NOMO-1 treated with DMSO at 0.1 percent for 48 hours (cell line): ENCODE data around the gene ODC1.
"Not testable (repeated sequence)": the region's sequence is repeated elsewhere in the genome, so short reads cannot be mapped to it uniquely, and the experiment has no call there.

Experiments used
- DNase-seq: peaks from one replicate; lab custom pipeline; 2025; ENCODE audit not compliant: unreplicated experiment; lab: John Stamatoyannopoulos, UW

The ODC1 gene

GRCh38 chr2:10478916-10479315, 30.8 kb upstream of the ODC1 start:
- no peak for DNase-seq

DNA sequence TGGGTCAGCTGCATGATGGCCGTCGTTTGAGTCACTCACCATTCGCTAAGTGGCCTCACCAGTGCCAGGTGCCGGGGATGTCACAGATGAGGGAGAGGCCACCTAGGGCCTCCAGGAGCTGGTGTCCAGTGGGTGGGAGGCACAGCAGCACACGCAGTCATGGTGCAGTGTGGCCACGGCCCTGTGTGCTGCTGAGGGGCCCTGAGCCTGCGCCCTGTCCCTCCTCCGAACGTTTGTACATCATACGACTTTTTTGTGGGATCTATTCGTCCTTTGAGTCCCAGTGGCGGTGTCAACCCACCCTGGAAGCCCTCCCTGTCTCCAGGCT, 30.1 kb upstream of the ODC1 start:
- DNase-seq, result no peak

GRCh38 chr2:10477443-10478297, 29.5 kb upstream of the ODC1 start:
- DNase-seq, result no peak

DNA sequence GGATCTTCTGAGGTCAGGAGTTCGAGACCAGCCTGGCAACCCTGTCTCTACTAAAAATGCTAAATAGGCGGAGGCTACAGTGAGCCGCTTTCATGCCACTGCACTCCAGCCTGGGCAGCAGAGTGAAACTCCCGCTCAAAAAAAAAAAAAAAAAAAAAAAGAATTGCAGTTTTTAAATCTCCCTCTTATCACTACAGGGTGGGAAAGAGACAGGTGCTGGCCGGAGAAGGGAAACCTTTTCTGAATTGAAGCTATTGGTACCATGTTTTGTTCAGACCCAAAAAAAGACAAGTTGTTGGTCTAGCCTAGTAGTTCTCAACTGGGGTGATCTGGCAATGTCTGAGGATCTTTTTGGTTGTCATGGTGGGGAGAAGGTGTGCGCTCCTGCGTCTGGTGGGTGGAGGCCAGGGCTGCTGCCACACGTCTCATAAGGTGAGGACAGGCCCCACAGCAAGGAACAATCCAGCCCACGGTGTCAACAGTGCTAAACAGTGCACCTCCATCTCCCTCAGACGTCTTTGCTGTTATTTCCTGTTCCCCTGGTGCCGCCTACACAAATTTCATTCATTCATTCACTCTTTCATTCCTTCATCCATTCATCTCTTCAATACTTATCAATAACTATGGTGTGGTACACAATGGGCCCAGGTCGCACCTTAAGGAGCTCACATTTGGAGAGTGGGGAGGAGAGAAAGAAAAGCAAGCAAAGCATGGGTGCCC, 28.8 kb upstream of the ODC1 start:
- DNase-seq, result no peak

DNA sequence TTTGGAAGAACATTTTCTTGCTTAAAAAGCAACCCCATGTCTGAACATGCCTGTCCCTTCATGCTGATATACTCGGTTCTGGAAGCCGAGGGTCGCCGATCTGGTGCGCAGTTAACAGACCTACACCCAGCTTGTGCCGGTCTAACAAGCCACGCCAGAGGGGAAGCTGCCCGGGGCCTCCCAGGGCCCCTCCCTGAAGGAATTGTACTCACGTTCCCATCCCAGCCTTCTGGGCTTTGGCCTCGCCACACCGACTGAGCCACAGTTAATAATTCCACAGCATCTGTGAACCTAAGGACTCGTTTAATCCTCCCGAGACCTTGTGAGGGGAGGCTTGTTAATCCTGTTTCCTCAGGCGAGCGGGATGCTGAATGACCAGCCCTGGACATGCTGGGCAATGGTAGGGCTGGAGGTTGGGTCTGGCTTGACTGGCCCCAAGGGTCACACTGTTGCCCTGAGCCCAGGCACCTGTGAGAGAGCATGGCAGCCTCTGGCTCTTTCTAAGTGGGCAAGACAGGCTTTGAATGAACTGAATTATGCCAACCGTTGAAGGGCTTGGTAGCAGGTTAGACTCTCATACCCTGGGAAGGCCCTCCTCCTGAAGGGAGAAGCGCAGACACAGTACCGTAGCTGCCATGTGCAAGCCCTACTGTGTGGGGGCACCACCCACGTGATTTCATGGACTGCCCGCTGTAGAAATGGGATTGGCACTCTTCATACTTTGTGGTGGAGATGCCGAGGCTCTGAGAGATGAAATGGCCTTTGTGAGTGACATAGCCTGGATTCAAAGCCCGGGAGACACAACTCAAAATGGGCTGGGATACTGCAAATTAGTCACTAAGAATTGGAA, 27.9 kb upstream of the ODC1 start:
- no peak for DNase-seq

GRCh38 chr2:10475221-10475722, 27.1 kb upstream of the ODC1 start:
- DNase-seq, result no peak

DNA sequence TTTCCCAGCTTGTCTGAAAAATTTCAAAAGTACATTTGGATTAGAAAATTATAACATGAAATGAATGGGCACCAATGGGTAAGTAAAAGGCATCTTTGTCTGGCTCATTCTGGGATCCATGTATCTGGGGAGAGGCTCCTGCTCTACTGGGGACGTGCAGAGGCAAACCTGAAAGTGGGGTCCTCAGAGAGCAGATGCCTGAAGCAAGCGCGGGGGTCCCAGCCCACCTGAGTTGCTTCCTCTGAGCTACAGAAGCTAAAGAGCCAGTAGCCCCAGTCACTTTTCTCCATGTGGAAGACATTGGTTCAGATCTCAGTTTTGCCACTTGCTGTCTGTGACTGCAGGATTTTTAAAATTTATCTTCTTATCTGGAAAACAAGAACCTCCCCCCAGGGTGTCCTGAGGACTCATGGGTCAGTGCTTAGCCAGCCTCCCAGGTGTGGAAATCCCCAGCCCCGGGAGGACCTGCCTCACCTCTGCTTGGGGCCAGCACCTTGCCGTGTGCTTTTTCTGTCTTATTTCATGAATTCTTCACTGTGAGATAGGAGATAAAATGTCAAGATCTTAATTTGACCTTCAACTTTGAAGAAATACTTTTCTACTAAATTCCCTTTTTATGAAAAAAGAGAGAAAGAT, 25.1 kb upstream of the ODC1 start:
- no peak for DNase-seq

DNA sequence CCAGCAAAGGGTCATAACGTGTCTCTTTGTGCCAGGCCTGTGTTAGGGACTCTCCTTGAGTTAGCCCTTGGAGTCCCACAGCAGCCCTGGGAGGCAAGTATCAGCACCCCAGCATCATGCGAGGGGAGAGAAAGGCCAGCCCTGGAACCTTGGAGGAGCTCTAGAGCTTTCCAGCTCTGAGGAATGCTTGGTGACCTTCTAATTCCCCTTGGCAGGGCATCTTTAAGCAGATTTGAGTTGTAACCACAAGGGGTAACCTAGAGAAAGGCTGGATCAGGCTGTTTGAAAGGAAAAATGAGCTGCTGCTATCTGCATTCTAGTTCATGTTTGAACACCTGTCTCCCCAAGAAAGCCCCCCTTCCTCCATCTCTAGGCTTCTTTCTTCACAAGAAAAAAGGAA, 23.8 kb upstream of the ODC1 start:
- no peak for DNase-seq

DNA sequence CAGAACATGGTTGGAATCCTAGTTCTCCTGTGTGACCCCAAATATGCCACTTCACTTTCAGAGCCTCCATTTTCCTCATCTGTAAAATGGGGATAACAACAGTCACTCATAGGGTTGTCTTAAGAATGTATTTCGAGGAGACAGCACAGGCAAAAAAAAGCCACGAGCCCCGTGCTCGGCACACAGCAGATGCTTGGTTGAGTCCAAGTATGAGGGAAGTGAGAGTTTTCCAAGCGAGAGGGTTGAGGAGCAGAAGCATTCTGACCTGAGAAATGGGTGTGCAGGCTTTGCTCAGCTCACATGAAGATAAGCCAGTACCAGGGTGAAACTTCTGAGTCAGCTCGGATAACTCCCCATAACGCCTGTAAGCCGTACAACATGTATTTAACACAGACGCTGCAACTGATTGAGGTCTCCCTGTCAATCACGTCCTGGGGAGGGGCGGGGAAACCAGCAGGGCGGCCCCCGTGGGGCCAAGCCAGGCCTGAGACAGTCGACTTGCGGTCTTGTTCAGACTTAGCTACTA, 23.0 kb upstream of the ODC1 start:
- no peak for DNase-seq

DNA sequence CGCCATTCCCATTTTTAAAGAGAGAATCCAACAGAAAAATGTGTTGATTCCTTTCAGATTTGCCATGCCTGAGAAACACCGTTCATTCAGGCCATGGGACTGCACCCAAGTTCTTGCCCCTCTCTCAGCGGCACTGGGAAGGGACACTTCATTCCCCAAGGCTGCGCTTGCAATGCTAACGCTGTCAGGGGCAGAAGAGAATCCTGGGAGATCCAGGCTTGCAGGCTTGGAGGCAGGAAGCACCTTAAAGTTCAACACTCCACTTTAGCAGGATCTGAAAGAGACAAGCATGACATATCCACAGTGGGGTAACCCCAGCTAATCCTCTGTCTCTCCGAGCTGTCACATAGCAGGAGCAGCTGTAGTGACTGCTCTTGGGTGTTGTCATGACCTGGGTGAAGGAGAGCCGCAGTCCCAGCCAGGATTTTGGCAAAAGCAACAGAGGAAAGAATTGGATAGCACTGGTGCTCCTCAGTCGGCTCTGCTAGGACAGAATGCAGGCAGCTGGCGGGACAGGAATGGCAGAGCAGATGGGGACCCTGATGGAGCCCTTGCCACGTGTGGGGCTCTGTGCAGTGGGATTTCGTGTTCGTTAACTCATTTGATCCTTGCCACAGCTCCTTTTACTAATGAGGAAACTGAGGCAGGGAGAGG, 22.0 kb upstream of the ODC1 start:
- DNase-seq, result no peak

- no peak for DNase-seq
Observed at GRCh38 chr2:10469301-10469700, 21.2 kb upstream of the ODC1 start.

GRCh38 chr2:10467401-10467800, 19.3 kb upstream of the ODC1 start:
- DNase-seq, result no peak

DNA sequence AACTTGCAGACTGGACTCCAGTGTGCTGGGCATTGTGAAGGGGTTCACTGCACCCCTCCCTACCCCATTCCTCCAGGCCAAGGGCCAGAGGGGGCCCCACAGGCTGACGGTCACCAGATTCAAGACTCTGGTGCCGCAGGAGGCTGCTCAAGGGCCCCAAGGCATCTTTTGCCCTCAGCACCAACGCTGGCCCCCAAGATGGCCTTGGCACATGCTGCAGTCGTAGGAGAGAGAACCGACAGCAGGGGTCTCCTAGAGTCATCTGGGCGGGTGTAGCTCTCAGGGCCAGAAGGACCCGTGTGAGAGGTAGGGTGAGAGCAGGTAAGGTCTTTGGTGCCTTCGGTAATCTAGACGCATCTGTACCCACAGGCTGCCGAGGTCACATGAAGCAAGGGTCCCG, 18.7 kb upstream of the ODC1 start:
- DNase-seq, result no peak

GRCh38 chr2:10465910-10466309, 17.8 kb upstream of the ODC1 start:
- DNase-seq, result no peak

DNA sequence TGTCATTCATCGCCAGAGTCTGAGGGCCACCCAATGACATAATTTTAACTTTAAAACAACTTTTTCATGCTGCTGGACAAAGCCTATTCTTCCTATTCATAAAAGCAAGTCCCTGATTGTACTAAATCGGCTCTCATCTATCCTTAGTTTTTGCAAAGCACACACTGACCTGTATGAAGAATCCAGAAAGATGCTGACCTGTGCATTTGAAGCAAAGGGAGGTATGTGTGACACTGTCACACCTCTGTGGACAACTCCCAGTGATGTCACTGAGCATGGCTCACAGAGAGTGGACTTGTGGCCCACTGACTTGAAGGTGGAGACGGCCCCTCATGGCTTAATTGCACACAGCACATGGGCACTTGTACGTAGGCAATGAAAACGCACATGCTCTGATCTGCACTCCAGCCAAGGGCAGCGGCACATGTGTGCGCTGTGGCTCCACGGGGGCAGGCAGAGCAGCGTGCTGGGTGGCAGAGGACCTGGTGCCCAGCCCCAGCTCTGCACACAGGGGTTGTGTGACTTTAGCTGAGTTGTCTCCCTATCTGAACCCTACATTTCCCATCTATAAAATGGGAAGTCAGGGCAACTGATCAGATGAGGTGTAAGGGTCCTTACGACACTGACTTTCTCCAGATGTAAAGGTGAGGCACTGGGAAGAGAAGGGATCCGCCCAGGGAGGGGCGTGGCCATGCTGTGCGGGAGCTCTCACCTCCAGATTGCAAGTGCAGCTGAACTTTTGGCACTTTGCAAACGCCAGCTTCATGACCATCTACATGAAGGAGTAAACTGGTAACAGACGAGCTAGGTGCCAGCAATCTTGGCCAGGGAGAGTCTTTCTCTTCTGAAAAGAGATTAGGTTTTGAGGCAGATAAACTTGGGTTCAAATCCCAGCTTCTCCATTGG, 14.3 kb upstream of the ODC1 start:
- DNase-seq, result no peak

- no peak for DNase-seq
Observed at GRCh38 chr2:10460366-10460796, 12.3 kb upstream of the ODC1 start.

GRCh38 chr2:10457846-10458598, 9.9 kb upstream of the ODC1 start:
- no peak for DNase-seq

DNA sequence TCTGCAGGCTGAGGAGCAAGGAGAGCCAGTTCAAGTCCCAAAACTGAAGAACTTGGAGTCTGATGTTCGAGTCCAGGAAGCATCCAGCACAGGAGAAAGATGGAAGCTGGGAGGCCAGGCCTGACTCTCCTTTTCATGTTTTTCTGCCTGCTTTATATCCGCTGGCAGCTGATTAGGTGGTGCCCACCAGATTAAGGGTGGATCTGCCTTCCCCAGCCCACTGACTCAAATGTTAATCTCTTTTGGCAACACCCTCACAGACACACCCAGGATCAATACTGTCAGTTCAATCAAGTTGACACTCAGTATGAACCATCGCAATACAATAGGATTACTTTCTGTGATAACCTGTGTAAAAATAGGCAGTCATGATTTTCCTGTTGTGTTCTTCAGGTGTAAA, 9.1 kb upstream of the ODC1 start:
- not testable (repeated sequence) for DNase-seq

- no peak for DNase-seq
Observed at GRCh38 chr2:10454505-10454904, 6.4 kb upstream of the ODC1 start.
